Endothelial cell of umbilical vein (primary cell): ENCODE results near the gene RAD52.

Source experiments
- EZH2 ChIP-seq: IDR thresholded peaks from 2 replicates; pipeline ENCODE4 v1.6.1; 2012; ENCODE audit warnings: borderline replicate concordance, low read depth, mild to moderate bottlenecking, moderate library complexity, low read length, inconsistent platforms; ENCODE audit not compliant: severe bottlenecking
- FOS ChIP-seq: IDR thresholded peaks from 2 replicates; pipeline ENCODE4 v1.6.1; 2011; ENCODE audit warnings: mild to moderate bottlenecking, low read length, moderate library complexity, borderline replicate concordance; ENCODE audit not compliant: insufficient read depth
- GATA2 ChIP-seq: IDR thresholded peaks from 2 replicates; pipeline ENCODE4 v1.7.0; 2011; ENCODE audit warnings: low read depth, mild to moderate bottlenecking, moderate library complexity, mixed read lengths, low read length; ENCODE audit not compliant: insufficient read length, insufficient read depth
- MYC ChIP-seq: IDR thresholded peaks from one replicate; pipeline ENCODE4 v1.6.1; 2011; ENCODE audit warnings: mild to moderate bottlenecking, low read depth, low read length
- POLR2A ChIP-seq: IDR thresholded peaks from 2 replicates; pipeline ENCODE4 v1.6.1; 2012; ENCODE audit warnings: low read depth, mild to moderate bottlenecking, control low read depth, low read length
- POLR2AphosphoS5 ChIP-seq: IDR thresholded peaks from 2 replicates; pipeline ENCODE4 v1.6.1; 2012; ENCODE audit warnings: low read depth, mild to moderate bottlenecking, control low read depth, low read length, moderate library complexity; ENCODE audit not compliant: insufficient read depth
- TF ChIP-seq, protein P1 (sequence below), 2 donors: IDR thresholded peaks; 1 replicate in 1 of 2; 2 replicates in 1 of 2; pipeline ENCODE4 v1.5.1; 2011; ENCODE audit warnings: low read length in 2 of 2, mild to moderate bottlenecking in 2 of 2, moderate library complexity in 2 of 2, control low read depth in 1 of 2, inconsistent platforms in 1 of 2, low read depth in 1 of 2; ENCODE audit not compliant: insufficient read depth in 1 of 2; ENCODE audit errors: extremely low read depth in 1 of 2
- TF ChIP-seq, protein P2 (sequence below): IDR thresholded peaks from 2 replicates; pipeline ENCODE4 v1.6.1; 2011; ENCODE audit not compliant: insufficient read depth, insufficient read length

DNA sequence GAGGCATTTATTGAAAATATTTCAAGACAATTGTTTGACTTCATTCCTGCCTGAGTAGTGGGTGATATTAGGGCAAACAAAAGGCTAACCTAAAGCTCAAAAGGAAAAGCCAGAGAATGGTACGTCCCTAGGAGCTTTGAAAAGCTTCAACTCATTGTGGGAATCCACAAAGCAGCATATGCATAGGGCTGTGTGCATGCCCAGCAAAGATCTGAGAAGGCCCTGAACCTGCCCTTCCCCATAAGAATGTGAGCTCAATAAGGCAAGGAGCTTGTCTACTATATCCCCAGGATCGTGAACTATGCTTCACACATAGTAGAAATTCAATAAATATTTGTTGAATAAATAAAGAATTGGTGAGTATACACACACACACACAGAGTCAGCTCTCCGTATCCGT, 19.1 kb upstream of the RAD52 start:
- TF ChIP-seq, protein P1, sequence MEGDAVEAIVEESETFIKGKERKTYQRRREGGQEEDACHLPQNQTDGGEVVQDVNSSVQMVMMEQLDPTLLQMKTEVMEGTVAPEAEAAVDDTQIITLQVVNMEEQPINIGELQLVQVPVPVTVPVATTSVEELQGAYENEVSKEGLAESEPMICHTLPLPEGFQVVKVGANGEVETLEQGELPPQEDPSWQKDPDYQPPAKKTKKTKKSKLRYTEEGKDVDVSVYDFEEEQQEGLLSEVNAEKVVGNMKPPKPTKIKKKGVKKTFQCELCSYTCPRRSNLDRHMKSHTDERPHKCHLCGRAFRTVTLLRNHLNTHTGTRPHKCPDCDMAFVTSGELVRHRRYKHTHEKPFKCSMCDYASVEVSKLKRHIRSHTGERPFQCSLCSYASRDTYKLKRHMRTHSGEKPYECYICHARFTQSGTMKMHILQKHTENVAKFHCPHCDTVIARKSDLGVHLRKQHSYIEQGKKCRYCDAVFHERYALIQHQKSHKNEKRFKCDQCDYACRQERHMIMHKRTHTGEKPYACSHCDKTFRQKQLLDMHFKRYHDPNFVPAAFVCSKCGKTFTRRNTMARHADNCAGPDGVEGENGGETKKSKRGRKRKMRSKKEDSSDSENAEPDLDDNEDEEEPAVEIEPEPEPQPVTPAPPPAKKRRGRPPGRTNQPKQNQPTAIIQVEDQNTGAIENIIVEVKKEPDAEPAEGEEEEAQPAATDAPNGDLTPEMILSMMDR (IDR thresholded peaks at IDR 0.05; ENCODE audit: extremely low read depth in 1 of 2, insufficient read depth in 1 of 2, low read depth in 1 of 2, low read length in 2 of 2): no peak
- no peak for TF ChIP-seq POLR2AphosphoS5
- TF ChIP-seq MYC: no peak
- no peak for TF ChIP-seq POLR2A
- TF ChIP-seq EZH2: no peak
- no peak for TF ChIP-seq FOS
- TF ChIP-seq, protein P2, sequence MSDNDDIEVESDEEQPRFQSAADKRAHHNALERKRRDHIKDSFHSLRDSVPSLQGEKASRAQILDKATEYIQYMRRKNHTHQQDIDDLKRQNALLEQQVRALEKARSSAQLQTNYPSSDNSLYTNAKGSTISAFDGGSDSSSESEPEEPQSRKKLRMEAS: no peak
- TF ChIP-seq GATA2: no peak
